ENCODE results near the gene ITGA6. TPM values are rescaled to one million over a fixed set of nuclear protein-coding genes. Genes with fewer than 3 reads are reported as not detected.

Gene ITGA6
- total and polyA plus RNA-seq, 7 donors = 16.4 to 46.5 (median 25.9) TPM

- WGBS, 3 donors = 51 to 68% (median 56%) methylated on average over 1 of the region's 1 CpG
- peaks cover 7% of the 10 kb centered on the region for H3K4me1 ChIP-seq
Observed at GRCh38 chr2:172404824-172405223, 22.6 kb upstream of the ITGA6 start.

DNA sequence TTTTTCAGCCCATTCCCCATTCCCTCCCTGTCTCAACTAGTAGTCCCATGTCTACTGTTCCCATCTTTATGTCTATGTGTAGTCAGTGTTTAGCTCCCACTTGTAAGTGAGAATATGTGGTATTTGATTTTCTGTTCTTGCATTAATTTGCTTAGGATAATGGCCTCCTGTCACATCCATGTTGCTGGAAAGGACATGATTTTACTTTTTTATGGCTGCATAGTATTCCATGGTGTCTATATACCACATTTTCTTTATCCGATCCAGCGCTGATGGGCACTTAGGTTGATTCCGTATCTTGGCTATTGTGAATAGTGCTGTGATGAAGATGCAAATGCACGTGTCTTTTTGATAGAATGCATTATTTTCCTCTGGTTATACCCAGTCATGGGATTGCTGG is 21.7 kb upstream of the ITGA6 start:
- TF ChIP-seq, protein P1, sequence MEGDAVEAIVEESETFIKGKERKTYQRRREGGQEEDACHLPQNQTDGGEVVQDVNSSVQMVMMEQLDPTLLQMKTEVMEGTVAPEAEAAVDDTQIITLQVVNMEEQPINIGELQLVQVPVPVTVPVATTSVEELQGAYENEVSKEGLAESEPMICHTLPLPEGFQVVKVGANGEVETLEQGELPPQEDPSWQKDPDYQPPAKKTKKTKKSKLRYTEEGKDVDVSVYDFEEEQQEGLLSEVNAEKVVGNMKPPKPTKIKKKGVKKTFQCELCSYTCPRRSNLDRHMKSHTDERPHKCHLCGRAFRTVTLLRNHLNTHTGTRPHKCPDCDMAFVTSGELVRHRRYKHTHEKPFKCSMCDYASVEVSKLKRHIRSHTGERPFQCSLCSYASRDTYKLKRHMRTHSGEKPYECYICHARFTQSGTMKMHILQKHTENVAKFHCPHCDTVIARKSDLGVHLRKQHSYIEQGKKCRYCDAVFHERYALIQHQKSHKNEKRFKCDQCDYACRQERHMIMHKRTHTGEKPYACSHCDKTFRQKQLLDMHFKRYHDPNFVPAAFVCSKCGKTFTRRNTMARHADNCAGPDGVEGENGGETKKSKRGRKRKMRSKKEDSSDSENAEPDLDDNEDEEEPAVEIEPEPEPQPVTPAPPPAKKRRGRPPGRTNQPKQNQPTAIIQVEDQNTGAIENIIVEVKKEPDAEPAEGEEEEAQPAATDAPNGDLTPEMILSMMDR (IDR thresholded peaks at IDR 0.05) = no peak
- Histone ChIP-seq H3K9me3 (no peaks in the 10 kb centered on the region), H3K4me3 (no peak overlapping the region), H3K36me3 (ENCODE audit: insufficient read depth in 1 of 2, low read depth in 1 of 2) (no peaks in the 10 kb centered on the region), H3K4me1 (peaks cover 7% of the 10 kb centered on the region), H3K27ac (no peak overlapping the region), H3K27me3 (ENCODE audit: insufficient read depth in 3 of 3, low read length in 2 of 3) (no peaks in the 10 kb centered on the region)
- WGBS, 3 donors = 70 to 99% (median 75%) methylated on average over 4 of the region's 4 CpGs
- intact Hi-C loops (cut with DNase I) = no loop called here
- DNase-seq (no peak), ATAC-seq (no peak)

More at GRCh38 chr2:172404824-172405223, 22.6 kb upstream of the ITGA6 start:
- TF ChIP-seq, protein P1 (IDR thresholded peaks at IDR 0.05) = no peak
- ATAC-seq = no peak
- H3K4me3 ChIP-seq = no peak overlapping the region
- no peaks in the 10 kb centered on the region for H3K27me3 ChIP-seq (ENCODE audit: insufficient read depth in 3 of 3, low read length in 2 of 3)
- DNase-seq = no peak
- intact Hi-C loops (cut with DNase I) = no loop called here
- no peak overlapping the region for H3K27ac ChIP-seq
- H3K9me3 ChIP-seq = no peaks in the 10 kb centered on the region
- no peaks in the 10 kb centered on the region for H3K36me3 ChIP-seq (ENCODE audit: insufficient read depth in 1 of 2, low read depth in 1 of 2)

DNA sequence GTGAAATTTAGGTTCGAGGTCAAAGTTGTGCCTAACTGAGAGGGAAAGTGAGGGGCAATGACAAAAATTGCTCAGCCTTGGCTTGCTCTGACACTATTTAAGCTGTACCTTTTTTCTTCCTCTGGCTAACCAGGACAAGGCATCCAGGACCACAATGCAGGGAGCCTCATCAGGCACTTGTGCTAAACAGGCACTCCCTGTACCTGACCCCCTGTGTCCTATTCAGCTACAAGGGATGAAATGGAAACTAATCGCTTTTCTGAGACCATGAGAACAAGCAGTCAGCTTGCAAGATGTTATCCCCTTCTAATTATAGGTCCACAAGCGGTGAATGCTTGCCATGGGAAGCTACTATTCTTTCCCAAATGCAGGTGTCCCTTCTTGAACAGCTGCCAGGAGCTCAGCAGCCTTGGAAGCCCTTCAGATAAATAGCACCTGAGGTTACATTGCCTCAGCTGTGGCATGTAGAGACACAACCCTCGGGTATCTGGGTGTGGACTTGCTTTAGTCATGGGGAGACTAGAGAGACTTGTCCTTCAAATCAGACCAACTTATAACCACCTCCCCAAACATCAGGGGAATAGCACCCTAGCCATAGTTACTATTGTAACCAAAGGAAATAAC is 19.1 kb upstream of the ITGA6 start:
- TF ChIP-seq, protein P1 (IDR thresholded peaks at IDR 0.05) = no peak
- no peaks in the 10 kb centered on the region for H3K9me3 ChIP-seq
- peak overlapping the region; percentile 54 for H3K27ac ChIP-seq
- peak in 2 of 4 donors; percentile 23 to 65 for ATAC-seq
- no peaks in the 10 kb centered on the region for H3K36me3 ChIP-seq (ENCODE audit: insufficient read depth in 1 of 2, low read depth in 1 of 2)
- no peak for DNase-seq
- no peaks in the 10 kb centered on the region for H3K27me3 ChIP-seq (ENCODE audit: insufficient read depth in 3 of 3, low read length in 2 of 3)
- intact Hi-C loops (cut with DNase I) = no loop called here
- WGBS, 3 donors = 25 to 39% (median 37%) methylated on average over 4 of the region's 4 CpGs
- H3K4me1 ChIP-seq = peaks cover 7% of the 10 kb centered on the region
- no peak overlapping the region for H3K4me3 ChIP-seq

DNA sequence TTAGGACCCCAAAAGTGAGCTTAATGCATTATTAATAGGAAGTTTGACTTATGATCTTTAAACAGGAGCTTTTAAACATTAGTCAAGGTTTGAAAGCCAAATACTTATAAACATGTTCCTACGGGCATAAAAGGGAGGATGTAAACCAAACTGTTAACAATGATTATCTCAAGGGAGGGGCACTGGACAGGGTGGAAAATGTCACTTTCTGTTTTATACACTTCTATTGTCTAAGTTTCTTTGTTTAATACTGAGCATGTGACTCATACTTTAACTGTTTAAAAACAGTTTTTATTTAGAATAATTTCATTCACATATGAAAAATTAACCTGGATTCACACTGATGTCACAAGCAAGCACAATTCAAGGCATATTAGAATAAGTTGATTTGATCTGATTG is 18.3 kb upstream of the ITGA6 start:
- Histone ChIP-seq H3K9me3 (no peaks in the 10 kb centered on the region), H3K27ac (peak overlapping the region; percentile 54), H3K4me1 (peaks cover 7% of the 10 kb centered on the region), H3K27me3 (ENCODE audit: insufficient read depth in 3 of 3, low read length in 2 of 3) (no peaks in the 10 kb centered on the region), H3K4me3 (no peak overlapping the region), H3K36me3 (ENCODE audit: insufficient read depth in 1 of 2, low read depth in 1 of 2) (no peaks in the 10 kb centered on the region)
- DNase-seq (no peak), ATAC-seq (no peak)
- intact Hi-C loops (cut with DNase I) = no loop called here
- TF ChIP-seq, protein P1 (IDR thresholded peaks at IDR 0.05) = no peak
- WGBS, 3 donors = 38 to 61% (median 52%) methylated on average over 1 of the region's 1 CpG

DNA sequence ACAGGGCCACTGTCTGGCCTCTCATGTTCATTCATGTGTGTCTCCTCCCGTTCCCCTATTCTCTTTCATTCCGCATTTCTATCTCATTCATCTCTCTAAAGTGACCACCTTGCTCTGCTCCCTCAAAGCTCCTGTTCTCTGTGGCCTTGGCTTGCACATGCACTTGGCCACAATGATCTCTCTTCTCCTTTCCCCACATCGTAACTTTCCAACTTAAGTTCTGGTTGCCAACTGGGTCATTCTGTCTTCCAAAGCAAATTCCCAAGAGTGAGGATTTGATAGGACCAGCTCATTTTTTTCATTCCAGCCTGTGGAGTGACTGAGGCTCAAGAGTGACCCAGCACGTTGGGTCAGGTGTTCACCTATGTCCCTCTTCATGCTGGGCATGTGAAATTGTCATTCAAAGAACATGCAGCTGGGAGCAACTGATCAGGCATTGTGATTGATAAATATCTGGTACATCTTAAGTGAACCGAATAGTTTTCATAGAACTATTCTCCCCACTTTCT is 14.3 kb upstream of the ITGA6 start:
- Histone ChIP-seq H3K9me3 (no peaks in the 10 kb centered on the region), H3K4me3 (no peak overlapping the region), H3K4me1 (no peaks in the 10 kb centered on the region), H3K27me3 (ENCODE audit: insufficient read depth in 3 of 3, low read length in 2 of 3) (no peaks in the 10 kb centered on the region), H3K27ac (no peak overlapping the region), H3K36me3 (ENCODE audit: insufficient read depth in 1 of 2, low read depth in 1 of 2) (no peaks in the 10 kb centered on the region)
- 60 to 69% (median 60%) methylated on average over 5 of the region's 5 CpGs for WGBS, 3 donors
- intact Hi-C loops (cut with DNase I) = no loop called here
- ATAC-seq (no peak), DNase-seq (no peak)
- TF ChIP-seq, protein P1 (IDR thresholded peaks at IDR 0.05) = no peak

Data from psoas muscle (tissue), 8 donors.